GM23338 (cell line): ENCODE results near the gene NEB. TPM values are rescaled to one million over a fixed set of nuclear protein-coding genes. Genes with fewer than 3 reads are reported as not detected.

ENCODE experiments used
- ATAC-seq: fragments of 200-7000 bp; cut with Tn5 transposase; 3 replicates; pipeline ENCODE4 v1.9.1; 2020
- DNase-seq: peaks from one replicate; pipeline ENCODE4 v3.0.0-alpha.2; 2015; ENCODE audit warnings: low spot score
- H2AFZ ChIP-seq: fragments of 200-600 bp; sonication (generic); 2 replicates; pipeline ENCODE4 v1.8.0; 2016; ENCODE audit warnings: antibody characterized with exemption, mild to moderate bottlenecking, moderate library complexity
- H3F3A ChIP-seq: fragments of 200-600 bp; sonication (generic); replicated peaks from 2 replicates; pipeline ENCODE4 v1.8.0; 2017; ENCODE audit warnings: antibody characterized with exemption, mixed run types, low read depth
- H3K27ac ChIP-seq: fragments of 200-600 bp; sonication (generic); 2 replicates; pipeline ENCODE4 v1.6.1; 2016; ENCODE audit warnings: low read depth
- H3K27me3 ChIP-seq: fragments of 200-600 bp; sonication (generic); 2 replicates; pipeline ENCODE4 v1.8.0; 2016; ENCODE audit warnings: mild to moderate bottlenecking, mixed run types, moderate library complexity; ENCODE audit not compliant: insufficient read depth
- H3K36me3 ChIP-seq: fragments of 200-600 bp; sonication (generic); 2 replicates; pipeline ENCODE4 v1.8.0; 2016; ENCODE audit warnings: mild to moderate bottlenecking; ENCODE audit not compliant: insufficient read depth
- H3K4me1 ChIP-seq: fragments of 200-600 bp; sonication (generic); 2 replicates; pipeline ENCODE4 v1.8.0; 2016; ENCODE audit warnings: mild to moderate bottlenecking, moderate library complexity; ENCODE audit not compliant: insufficient read depth
- H3K4me2 ChIP-seq: fragments of 200-600 bp; sonication (generic); 2 replicates; pipeline ENCODE4 v1.7.1; 2017; ENCODE audit warnings: mixed run types
- H3K4me3 ChIP-seq: fragments of 200-600 bp; sonication (generic); 2 replicates; pipeline ENCODE4 v1.6.1; 2016; ENCODE audit warnings: mixed run types
- H3K79me2 ChIP-seq: fragments of 200-600 bp; sonication (generic); replicated peaks from 2 replicates; pipeline ENCODE4 v1.8.0; 2017; ENCODE audit warnings: mild to moderate bottlenecking; ENCODE audit not compliant: insufficient read depth
- H3K9me2 ChIP-seq: fragments of 200-600 bp; sonication (generic); 2 replicates; pipeline ENCODE4 v1.8.0; 2017; ENCODE audit not compliant: insufficient read depth
- H4K20me1 ChIP-seq: fragments of 200-600 bp; sonication (generic); replicated peaks from 2 replicates; pipeline ENCODE4 v1.8.0; 2017; ENCODE audit warnings: mild to moderate bottlenecking; ENCODE audit not compliant: insufficient read depth
- H3K27ac Mint-ChIP-seq: 2 replicates; pipeline ENCODE4 v1.8.0; 2020; ENCODE audit warnings: inconsistent platforms, mild to moderate bottlenecking, moderate library complexity, mixed read lengths
- H3K27me3 Mint-ChIP-seq: 3 replicates; pipeline ENCODE4 v1.8.0; 2022; ENCODE audit warnings: low read depth, mild to moderate bottlenecking, moderate library complexity, mixed read lengths, inconsistent platforms; ENCODE audit not compliant: insufficient read depth, poor library complexity
- H3K36me3 Mint-ChIP-seq: 3 replicates; pipeline ENCODE4 v1.8.0; 2021; ENCODE audit warnings: low read depth, mild to moderate bottlenecking, inconsistent platforms, moderate library complexity, mixed read lengths
- H3K4me1 Mint-ChIP-seq: 3 replicates; pipeline ENCODE4 v1.8.0; 2020; ENCODE audit warnings: mild to moderate bottlenecking, inconsistent platforms, mixed read lengths
- H3K4me3 Mint-ChIP-seq: 3 replicates; pipeline ENCODE4 v1.8.0; 2021; ENCODE audit warnings: moderate library complexity, mild to moderate bottlenecking, inconsistent platforms, mixed read lengths
- H3K9me3 Mint-ChIP-seq: 3 replicates; pipeline ENCODE4 v1.8.0; 2020; ENCODE audit warnings: moderate library complexity, mild to moderate bottlenecking, inconsistent platforms, mixed read lengths
- CREB1 ChIP-seq: fragments of 250-450 bp; sonication (Bioruptor Pico); IDR thresholded peaks from 2 replicates; pipeline ENCODE4 v1.5.0; 2020; ENCODE audit warnings: low read depth, mild to moderate bottlenecking, moderate library complexity
- CTCF ChIP-seq, 2 experiments: fragments of 200-600 bp in 1 of 2; sonication (generic) in 1 of 2; conservative IDR thresholded peaks; 2 replicates each; pipeline versions ENCODE4 v1.5.1 to v1.6.1; 2016 to 2017; ENCODE audit warnings: antibody characterized with exemption in 2 of 2, low read depth in 2 of 2, mild to moderate bottlenecking in 2 of 2, moderate library complexity in 1 of 2
- ETS1 ChIP-seq: IDR thresholded peaks from 2 replicates; pipeline ENCODE4 v1.6.1; 2016; ENCODE audit warnings: antibody characterized with exemption
- EZH2 ChIP-seq: fragments of 200-600 bp; sonication (generic); IDR thresholded peaks from one replicate; pipeline ENCODE4 v1.8.0; 2017; ENCODE audit warnings: antibody characterized with exemption, mild to moderate bottlenecking, low read depth; ENCODE audit not compliant: unreplicated experiment
- EZH2phosphoT487 ChIP-seq: fragments of 200-600 bp; sonication (generic); IDR thresholded peaks from one replicate; pipeline ENCODE4 v1.8.1; 2018; ENCODE audit warnings: antibody characterized with exemption; ENCODE audit not compliant: unreplicated experiment
- JUNB ChIP-seq: IDR thresholded peaks from one replicate; pipeline ENCODE4 v1.6.1; 2016; ENCODE audit warnings: antibody characterized with exemption; ENCODE audit not compliant: unreplicated experiment
- NANOG ChIP-seq: IDR thresholded peaks from 2 replicates; pipeline ENCODE4 v1.6.1; 2016; ENCODE audit warnings: antibody characterized with exemption, borderline replicate concordance
- POLR2AphosphoS5 ChIP-seq: IDR thresholded peaks from 2 replicates; pipeline ENCODE4 v1.6.1; 2016; ENCODE audit warnings: antibody characterized with exemption, low read depth
- REST ChIP-seq: IDR thresholded peaks from one replicate; pipeline ENCODE4 v1.6.1; 2018; ENCODE audit warnings: antibody characterized with exemption; ENCODE audit not compliant: unreplicated experiment
- STAT1 ChIP-seq: IDR thresholded peaks from one replicate; pipeline ENCODE4 v1.6.1; 2016; ENCODE audit warnings: antibody characterized with exemption; ENCODE audit not compliant: unreplicated experiment
- ZNF114 ChIP-seq: fragments of 250-450 bp; sonication (Bioruptor Pico); IDR thresholded peaks from 2 replicates; pipeline ENCODE4 v1.5.0; 2020; ENCODE audit warnings: mild to moderate bottlenecking, moderate library complexity
- ZNF331 ChIP-seq: fragments of 250-450 bp; sonication (Bioruptor Pico); IDR thresholded peaks from 2 replicates; pipeline ENCODE4 v1.5.0; 2020; ENCODE audit warnings: low read depth, mild to moderate bottlenecking, moderate library complexity
- ZNF462 ChIP-seq: fragments of 250-450 bp; sonication (Bioruptor Pico); IDR thresholded peaks from 2 replicates; pipeline ENCODE4 v1.5.0; 2020; ENCODE audit warnings: mild to moderate bottlenecking, moderate library complexity
- polyA plus RNA-seq: library from polyadenylated mRNA; unstranded; fragments of >200 nt; fragmentation: Nextera tagmentation; extraction: Ambion mirVana; gene quantifications from 2 replicates; pipeline ENCODE4 v1.2.1, GENCODE V29; 2016
- total RNA-seq: library from RNA; depleted of rRNA; stranded (reverse); fragments of >200 nt; shearing (Covaris generic); gene quantifications from 2 replicates; pipeline ENCODE4 v1.2.3, GENCODE V29; 2014

Gene NEB
- total and polyA plus RNA-seq, 2 experiments from 2014 or later: 6.2 to 13.7 TPM

- Histone ChIP-seq H3K9me2 (no peaks in the 10 kb centered on the region), H3K79me2 (no peaks in the 10 kb centered on the region), H3K36me3 (no peaks in the 10 kb centered on the region), H3K4me3 (no peak overlapping the region), H2AFZ (no peak overlapping the region), H3K27me3 (no peaks in the 10 kb centered on the region), H3K27ac (no peak overlapping the region), H3K4me1 (no peaks in the 10 kb centered on the region), H3K4me2 (no peak overlapping the region), H4K20me1 (no peaks in the 10 kb centered on the region), H3F3A (no peaks in the 10 kb centered on the region)
- H3K9me3 Mint-ChIP-seq: no peaks in the 10 kb centered on the region
- DNase-seq (no peak), ATAC-seq (no peak)
- H3K4me3 Mint-ChIP-seq: no peak overlapping the region
- H3K27me3 Mint-ChIP-seq: peaks cover 4% of the 10 kb centered on the region
- H3K4me1 Mint-ChIP-seq: peaks cover 3% of the 10 kb centered on the region; the same call in 1 of the 3 replicates
- H3K27ac Mint-ChIP-seq: no peak overlapping the region
- no peaks in the 10 kb centered on the region for H3K36me3 Mint-ChIP-seq
- TF ChIP-seq EZH2 (no peak), STAT1 (no peak), REST (no peak), NANOG (no peak), ZNF114 (no peak), ZNF331 (CRISPR knock-in tag) (no peak), CREB1 (CRISPR knock-in tag) (no peak), CTCF (conservative IDR thresholded peaks at IDR 0.05; ENCODE audit: low read depth in 2 of 2) (no peak), ETS1 (no peak), POLR2AphosphoS5 (no peak), JUNB (no peak), ZNF462 (CRISPR knock-in tag) (no peak), EZH2phosphoT487 (no peak)
Observed at GRCh38 chr2:151534001-151534400, 200.3 kb downstream of the NEB start.
